K562 (cell line): ENCODE results near the gene ETV4. TPM values are rescaled to one million over a fixed set of nuclear protein-coding genes. Genes with fewer than 3 reads are reported as not detected.

ENCODE experiments used
- CBX2 ChIP-seq: fragments of 200-600 bp; sonication (generic); IDR thresholded peaks from one replicate; pipeline ENCODE4 v1.6.1; 2012; ENCODE audit warnings: mild to moderate bottlenecking, low read length, inconsistent platforms; ENCODE audit not compliant: insufficient read depth, poor library complexity, severe bottlenecking
- ELK3 ChIP-seq: fragments of 450-650 bp; formaldehyde crosslinking; IDR thresholded peaks from 2 replicates; pipeline ENCODE4 v1.4.0; 2020; ENCODE audit warnings: mild to moderate bottlenecking
- FOSL1 ChIP-seq: fragments of 200-800 bp; sonication (Bioruptor generic); conservative IDR thresholded peaks from 2 replicates; pipeline ENCODE4 v1.6.1; 2016; ENCODE audit warnings: missing genetic modification characterization, missing compliant biosample characterization
- HNRNPUL1 ChIP-seq: fragments of 200-400 bp; formaldehyde crosslinking; IDR thresholded peaks from 2 replicates; pipeline ENCODE4 v1.6.1; 2017; ENCODE audit warnings: low read length
- L3MBTL2 ChIP-seq: fragments of 450-650 bp; IDR thresholded peaks from 2 replicates; pipeline ENCODE4 v1.6.1; 2016; ENCODE audit warnings: mild to moderate bottlenecking, moderate library complexity
- LCOR ChIP-seq: sonication (generic); formaldehyde crosslinking; IDR thresholded peaks from 2 replicates; pipeline ENCODE4 v1.8.0; 2022; ENCODE audit warnings: mild to moderate bottlenecking, missing genetic modification reagents
- MYC ChIP-seq, 2 experiments: fragments of 250-450 bp in 1 of 2; sonication (Bioruptor Pico) in 1 of 2; IDR thresholded peaks; 2 replicates each; pipeline versions ENCODE4 v1.5.1 to v1.6.1; 2012 to 2021; ENCODE audit warnings: low read depth in 2 of 2, borderline replicate concordance in 1 of 2, improper control_type of control experiment in 1 of 2, low read length in 1 of 2, mild to moderate bottlenecking in 1 of 2, moderate library complexity in 1 of 2
- SMC3 ChIP-seq: conservative IDR thresholded peaks from 2 replicates; pipeline ENCODE4 v1.6.1; 2011; ENCODE audit warnings: low read depth, low read length, improper control_type of control experiment; ENCODE audit not compliant: insufficient read depth
- SREBF1 ChIP-seq: fragments of 150-350 bp; IDR thresholded peaks from 2 replicates; pipeline ENCODE4 v1.6.1; 2014; ENCODE audit warnings: antibody characterized with exemption, low read depth, low read length, borderline replicate concordance
- ZKSCAN8 ChIP-seq: fragments of 200-800 bp; sonication (Bioruptor generic); IDR thresholded peaks from 2 replicates; pipeline ENCODE4 v1.6.1; 2016; ENCODE audit warnings: missing genetic modification characterization, missing compliant biosample characterization
- ZNF282 ChIP-seq: sonication (generic); formaldehyde crosslinking; IDR thresholded peaks from 2 replicates; pipeline ENCODE4 v1.8.1; 2023; ENCODE audit warnings: missing genetic modification reagents
- ZNF583 ChIP-seq: fragments of 250-450 bp; sonication (Bioruptor Pico); IDR thresholded peaks from 2 replicates; pipeline ENCODE4 v1.4.0; 2020
- ZNF830 ChIP-seq: fragments of 250-450 bp; sonication (Bioruptor Pico); IDR thresholded peaks from 2 replicates; pipeline ENCODE4 v1.5.0; 2021; ENCODE audit warnings: mild to moderate bottlenecking
- polyA plus RNA-seq, 8 experiments: library from polyadenylated mRNA; depleted of rRNA in 4 of 8; stranded (reverse) in 5 of 8; unstranded in 3 of 8; fragments of >200 nt; fragmentation: Nextera tagmentation in 2 of 8; fragmentation: Illumina TruSeq in 1 of 8; extraction: Ambion mirVana in 2 of 8; extraction: Trizol in 1 of 8; gene quantifications; 2 replicates each; pipeline versions ENCODE4 v1.2.1 to v1.2.3, GENCODE V29; 2011 to 2014; ENCODE audit warnings: inconsistent platforms in 1 of 8, missing spikeins in 1 of 8
- total RNA-seq, 7 experiments: library from RNA; depleted of rRNA in 6 of 7; stranded (reverse); fragments of >200 nt in 6 of 7; fragmentation: Illumina TruSeq in 2 of 7; extraction: Trizol in 2 of 7; gene quantifications; 2 replicates each; pipeline versions ENCODE4 v1.2.1 to v1.2.3, GENCODE V29; 2011 to 2021; ENCODE audit warnings: low replicate concordance in 1 of 7
- TF ChIP-seq, protein P1 (sequence below), 2 experiments: IDR thresholded peaks; 2 replicates each; pipeline ENCODE4 v1.6.1; 2011; ENCODE audit warnings: borderline replicate concordance in 1 of 2, control low read depth in 1 of 2, low read depth in 1 of 2, low read length in 1 of 2, mild to moderate bottlenecking in 1 of 2, mixed read lengths in 1 of 2, moderate library complexity in 1 of 2; ENCODE audit not compliant: insufficient read depth in 1 of 2, insufficient read length in 1 of 2, poor library complexity in 1 of 2, severe bottlenecking in 1 of 2; ENCODE audit errors: extremely low read depth in 1 of 2
- TF ChIP-seq, protein P2 (sequence below): fragments of 200-800 bp; sonication (Bioruptor generic); IDR thresholded peaks from 2 replicates; pipeline ENCODE4 v1.6.1; 2017; ENCODE audit warnings: missing genetic modification characterization, missing compliant biosample characterization

Gene ETV4
- total and polyA plus RNA-seq, 9 of the 15 experiments (the other 6 are each of a cell fraction or from before 2014, with no cell fraction given) = 5.5 to 66.3 (median 28.2) TPM

DNA sequence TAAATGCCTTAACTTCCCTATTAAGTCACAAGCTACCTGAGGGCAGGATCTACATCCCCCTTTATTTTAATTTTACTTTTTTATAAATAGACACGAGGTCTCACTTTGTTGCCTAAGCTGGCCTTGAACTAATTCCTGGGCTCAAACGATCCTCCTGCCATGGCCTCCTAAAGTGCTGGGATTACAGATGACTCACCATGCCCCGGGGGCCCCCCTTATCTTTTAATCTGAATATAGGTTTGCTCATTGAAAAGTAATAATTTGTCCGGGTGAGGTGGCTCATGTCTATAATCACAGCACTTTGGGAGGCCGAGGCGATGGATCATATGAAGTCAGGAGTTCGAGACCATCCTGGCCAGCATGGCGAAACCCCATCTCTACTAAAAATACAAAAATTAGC, 14.2 kb downstream of the ETV4 start (continued):
- TF ChIP-seq SREBF1 = no peak
- TF ChIP-seq, protein P1, sequence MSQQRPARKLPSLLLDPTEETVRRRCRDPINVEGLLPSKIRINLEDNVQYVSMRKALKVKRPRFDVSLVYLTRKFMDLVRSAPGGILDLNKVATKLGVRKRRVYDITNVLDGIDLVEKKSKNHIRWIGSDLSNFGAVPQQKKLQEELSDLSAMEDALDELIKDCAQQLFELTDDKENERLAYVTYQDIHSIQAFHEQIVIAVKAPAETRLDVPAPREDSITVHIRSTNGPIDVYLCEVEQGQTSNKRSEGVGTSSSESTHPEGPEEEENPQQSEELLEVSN (IDR thresholded peaks at IDR 0.05; ENCODE audit: borderline replicate concordance in 1 of 2, extremely low read depth in 1 of 2, insufficient read depth in 1 of 2, insufficient read length in 1 of 2, low read depth in 1 of 2, low read length in 1 of 2, poor library complexity in 1 of 2, severe bottlenecking in 1 of 2) = no peak
- TF ChIP-seq, protein P2, sequence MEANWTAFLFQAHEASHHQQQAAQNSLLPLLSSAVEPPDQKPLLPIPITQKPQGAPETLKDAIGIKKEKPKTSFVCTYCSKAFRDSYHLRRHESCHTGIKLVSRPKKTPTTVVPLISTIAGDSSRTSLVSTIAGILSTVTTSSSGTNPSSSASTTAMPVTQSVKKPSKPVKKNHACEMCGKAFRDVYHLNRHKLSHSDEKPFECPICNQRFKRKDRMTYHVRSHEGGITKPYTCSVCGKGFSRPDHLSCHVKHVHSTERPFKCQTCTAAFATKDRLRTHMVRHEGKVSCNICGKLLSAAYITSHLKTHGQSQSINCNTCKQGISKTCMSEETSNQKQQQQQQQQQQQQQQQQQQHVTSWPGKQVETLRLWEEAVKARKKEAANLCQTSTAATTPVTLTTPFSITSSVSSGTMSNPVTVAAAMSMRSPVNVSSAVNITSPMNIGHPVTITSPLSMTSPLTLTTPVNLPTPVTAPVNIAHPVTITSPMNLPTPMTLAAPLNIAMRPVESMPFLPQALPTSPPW = peak; percentile 11; the same call in 1 of the 2 replicates
- no peak for TF ChIP-seq SMC3
- TF ChIP-seq L3MBTL2 = no peak
- no peak for TF ChIP-seq HNRNPUL1
- TF ChIP-seq ELK3 = no peak
- TF ChIP-seq ZNF830 (CRISPR knock-in tag) = no peak
- TF ChIP-seq MYC (IDR thresholded peaks at IDR 0.05; ENCODE audit: low read depth, low read length) = no peak
- TF ChIP-seq MYC (CRISPR knock-in tag; IDR thresholded peaks at IDR 0.05; ENCODE audit: borderline replicate concordance, low read depth) = no peak
- no peak for TF ChIP-seq LCOR
- TF ChIP-seq CBX2 = no peak
- no peak for TF ChIP-seq ZKSCAN8 (CRISPR knock-in tag)
- TF ChIP-seq ZNF282 (CRISPR knock-in tag) = no peak
- TF ChIP-seq ZNF583 (CRISPR knock-in tag) = no peak
- TF ChIP-seq FOSL1 = peak; percentile 80
